BE2C (cell line): ENCODE measurements around the gene MKNK2.
"Not testable (repeated sequence)": the region's sequence is repeated elsewhere in the genome, so short reads cannot be mapped to it uniquely, and the experiment has no call there.

ENCODE experiments used
- DNase-seq: peaks from one replicate; pipeline ENCODE4 v3.0.0-alpha.2; 2020
- H3K27me3 ChIP-seq: fragments of 250-450 bp; sonication (Bioruptor Pico); 2 replicates; pipeline ENCODE4 v1.5.1; 2020; ENCODE audit warnings: mild to moderate bottlenecking
- H3K36me3 ChIP-seq: fragments of 250-450 bp; sonication (Bioruptor Pico); 2 replicates; pipeline ENCODE4 v1.5.1; 2020; ENCODE audit warnings: mild to moderate bottlenecking
- H3K4me1 ChIP-seq: fragments of 250-450 bp; sonication (Bioruptor Pico); 2 replicates; pipeline ENCODE4 v1.5.1; 2020
- H3K4me3 ChIP-seq: 2 replicates; pipeline ENCODE4 v1.5.1; 2011; ENCODE audit warnings: low read depth, low read length
- H3K9me3 ChIP-seq: fragments of 250-450 bp; sonication (Bioruptor Pico); 2 replicates; pipeline ENCODE4 v1.5.1; 2020
- CTCF ChIP-seq: IDR thresholded peaks from 2 replicates; pipeline ENCODE4 v1.5.1; 2012; ENCODE audit warnings: mild to moderate bottlenecking, low read depth, low read length

Gene MKNK2

GRCh38 chr19:2034729-2035589 lies 16.1 kb downstream of the MKNK2 start:
- TF ChIP-seq CTCF, result no peak
- H3K4me1 ChIP-seq, result peaks cover 7% of the 10 kb centered on the region
- peak; percentile 82 for DNase-seq

GRCh38 chr19:2034253-2034652 lies 16.8 kb downstream of the MKNK2 start:
- not testable (repeated sequence) for H3K4me3 ChIP-seq, H3K27me3 ChIP-seq, DNase-seq, H3K4me1 ChIP-seq, H3K9me3 ChIP-seq, H3K36me3 ChIP-seq

More at GRCh38 chr19:2034729-2035589, 16.1 kb downstream of the MKNK2 start:
- Histone ChIP-seq H3K36me3 (peaks cover 11% of the 10 kb centered on the region), H3K4me3 (no peak overlapping the region), H3K9me3 (no peaks in the 10 kb centered on the region), H3K27me3 (no peaks in the 10 kb centered on the region)

GRCh38 chr19:2033825-2034159 lies 17.3 kb downstream of the MKNK2 start:
- Histone ChIP-seq H3K36me3 (peaks cover 5% of the 10 kb centered on the region), H3K9me3 (no peaks in the 10 kb centered on the region), H3K4me3 (no peak overlapping the region), H3K4me1 (peaks cover 7% of the 10 kb centered on the region), H3K27me3 (no peaks in the 10 kb centered on the region)
- no peak for DNase-seq
- TF ChIP-seq CTCF, result no peak

GRCh38 chr19:2033115-2033824 lies 17.8 kb downstream of the MKNK2 start:
- Histone ChIP-seq H3K4me3 (no peak overlapping the region), H3K4me1 (peaks cover 7% of the 10 kb centered on the region), H3K27me3 (no peaks in the 10 kb centered on the region), H3K9me3 (no peaks in the 10 kb centered on the region), H3K36me3 (peaks cover under 1% of the 10 kb centered on the region)
- TF ChIP-seq CTCF, result no peak
- no peak for DNase-seq

- Histone ChIP-seq H3K9me3 (no peaks in the 10 kb centered on the region), H3K4me3 (no peak overlapping the region), H3K4me1 (peaks cover 7% of the 10 kb centered on the region), H3K27me3 (no peaks in the 10 kb centered on the region), H3K36me3 (no peaks in the 10 kb centered on the region)
- no peak for TF ChIP-seq CTCF
- DNase-seq, result peak; percentile 48
These were observed 18.6 kb downstream of the MKNK2 start for GRCh38 chr19:2032296-2032941.

- Histone ChIP-seq H3K36me3 (no peaks in the 10 kb centered on the region), H3K4me1 (peaks cover 4% of the 10 kb centered on the region; the same call in 1 of the 2 replicates), H3K4me3 (no peak overlapping the region), H3K9me3 (peaks cover 3% of the 10 kb centered on the region), H3K27me3 (no peaks in the 10 kb centered on the region)
- no peak for DNase-seq
- no peak for TF ChIP-seq CTCF
These were observed 23.7 kb downstream of the MKNK2 start for GRCh38 chr19:2027361-2027760.
